Activated T-helper 1 cell treated with anti-CD3 and anti-CD28 coated beads, Interleukin-2, amount 50 U/mL, for 16 hours (primary cell): ENCODE data around the gene WSB2.
A peak's percentile ranks its signal among the peaks of the same experiment; 100 is the strongest.

Source experiments
- DNase-seq, 2 donors: peaks; one replicate each; pipeline ENCODE4 v3.0.0-alpha.2; 2020; ENCODE audit warnings: low read depth in 1 of 2, low spot score in 1 of 2

WSB2 gene

DNA sequence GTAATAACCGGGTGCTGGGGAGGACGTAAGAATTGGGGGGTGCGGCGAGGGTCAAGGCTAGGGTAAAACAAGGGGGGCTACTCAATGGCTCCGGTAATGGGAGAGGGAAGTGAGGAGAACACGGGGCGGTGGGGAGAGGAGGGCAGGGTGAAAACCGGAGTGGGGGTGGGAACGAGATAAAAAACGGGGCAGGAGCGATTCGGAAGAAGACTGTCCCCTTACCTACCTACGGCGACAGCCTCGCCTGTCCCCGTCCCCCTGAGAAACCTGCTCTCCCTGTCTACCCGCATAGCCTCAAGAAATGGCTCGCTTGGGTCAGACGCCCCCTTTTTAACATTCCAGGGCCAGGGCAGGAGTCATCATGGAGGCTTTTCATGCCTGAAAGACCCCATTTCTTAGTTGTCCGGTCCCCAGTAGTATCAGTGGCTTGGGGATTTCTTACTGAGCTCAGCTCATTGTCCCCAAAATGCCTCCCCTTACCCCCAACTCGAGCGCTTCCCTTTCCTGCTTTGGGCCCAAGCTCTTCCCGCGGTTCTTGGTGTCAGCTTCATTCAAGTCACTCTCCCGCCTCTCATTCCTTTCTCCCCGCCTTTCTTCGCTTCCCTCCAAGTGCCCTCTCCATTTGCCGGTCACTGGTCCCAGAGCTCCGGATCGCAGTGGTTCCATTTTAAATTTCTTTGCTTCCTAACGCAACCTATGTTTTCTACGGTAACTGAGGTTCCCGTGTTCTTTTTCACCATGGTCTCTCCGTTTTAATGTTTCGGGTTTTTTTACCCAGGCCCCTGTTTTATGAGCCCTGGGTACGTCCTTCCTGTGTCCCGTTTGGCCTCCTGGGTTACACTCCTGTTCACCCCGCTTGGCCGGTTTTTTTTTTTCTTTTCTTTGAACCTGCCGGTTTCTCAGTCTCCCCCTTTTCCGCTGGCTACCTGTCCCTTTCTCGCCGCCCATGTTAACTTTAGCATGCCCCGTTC, 1.2 kb upstream of the WSB2 start:
- DNase-seq: no peak

DNA sequence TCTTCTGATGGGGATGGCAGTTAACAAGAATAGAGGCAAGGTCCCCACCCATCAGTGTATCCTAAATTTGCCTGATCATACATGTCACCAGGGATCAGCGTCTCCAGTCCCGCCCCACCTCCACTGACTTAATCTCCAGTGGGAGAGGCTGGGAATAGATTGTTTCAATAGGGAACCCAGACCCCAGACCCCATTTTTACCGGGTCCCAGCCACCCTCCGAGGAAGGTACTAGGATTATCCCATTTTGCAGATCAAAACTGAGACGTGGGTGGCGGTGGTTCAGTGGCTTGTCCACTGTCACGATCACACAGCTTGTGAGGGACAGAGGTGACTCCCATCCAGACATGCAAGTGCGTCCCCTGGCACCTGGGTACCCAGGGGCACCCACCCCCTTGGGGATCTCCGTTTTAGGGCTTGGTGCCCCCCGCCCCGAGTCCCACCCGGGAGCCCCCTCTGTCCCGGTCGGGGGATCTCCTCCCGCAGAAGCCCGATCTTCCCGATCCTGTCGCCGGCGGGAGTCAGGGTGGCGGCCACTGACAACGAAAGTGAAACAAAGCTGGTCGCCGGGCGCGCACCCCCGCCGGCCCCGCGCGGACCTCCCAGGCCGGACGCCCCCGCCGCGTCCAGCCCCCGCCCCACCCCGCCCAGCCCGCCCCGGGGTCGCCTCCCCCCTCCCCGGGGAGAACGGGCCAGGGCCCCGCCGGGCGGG, 523 bp downstream of the WSB2 start:
- peak; percentile 4 to 13 for DNase-seq

DNA sequence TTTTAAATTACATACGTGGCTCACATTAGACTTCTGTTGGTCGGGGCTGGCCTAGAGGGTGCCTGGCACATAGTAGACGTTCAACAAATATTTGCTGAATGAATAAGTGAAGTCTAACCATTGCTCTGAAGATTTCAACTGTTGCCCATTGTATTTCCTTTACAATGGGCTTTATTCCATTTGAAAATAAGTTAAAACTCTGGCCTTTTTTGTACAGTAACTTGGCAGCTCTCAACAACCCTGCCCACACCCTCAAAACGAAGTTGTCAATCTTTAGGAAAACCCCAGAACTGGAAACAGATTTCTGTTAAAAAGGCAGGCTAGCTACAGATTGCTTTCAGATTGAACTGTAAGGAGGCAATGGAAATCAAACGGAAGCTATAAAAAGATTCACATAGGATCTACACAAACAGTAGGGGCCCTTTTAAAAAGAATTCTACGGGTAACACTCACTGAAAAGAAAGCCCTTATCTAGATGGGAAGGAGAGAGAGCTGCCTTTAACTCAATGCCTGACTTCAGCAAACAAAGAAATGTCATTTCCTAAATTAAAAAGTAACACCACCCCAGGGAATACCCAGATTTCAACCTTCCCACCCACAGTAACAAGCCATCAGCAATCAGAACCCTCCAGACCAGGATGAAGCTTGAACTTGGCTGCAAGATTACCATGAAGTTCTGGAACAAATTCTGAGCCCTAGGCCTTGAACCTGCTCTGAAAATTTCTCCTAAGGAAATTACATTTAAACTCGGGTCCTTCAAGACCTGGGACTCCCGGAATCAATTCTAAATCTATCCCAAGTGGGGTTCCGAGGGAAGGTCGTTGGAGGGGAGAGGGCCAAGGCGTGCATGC, 1.4 kb downstream of the WSB2 start:
- no peak for DNase-seq

DNA sequence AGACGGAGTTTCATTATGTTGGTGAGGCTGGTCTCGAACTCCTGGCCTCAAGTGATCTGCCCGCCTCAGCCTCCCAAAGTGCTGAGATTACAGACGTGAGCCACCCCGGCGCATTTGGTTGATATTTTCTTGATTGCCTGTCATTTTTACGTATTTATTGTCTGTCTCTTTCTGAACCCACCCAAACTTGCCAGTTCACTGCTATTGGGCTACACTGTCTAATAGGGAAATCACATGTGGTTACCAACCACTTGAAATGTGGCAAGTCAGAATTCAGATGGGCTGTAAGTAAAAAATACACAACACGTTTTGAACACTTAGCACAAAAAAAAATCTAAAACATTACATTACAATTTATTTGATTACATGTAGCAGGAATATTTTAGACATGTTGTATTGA, 2.1 kb downstream of the WSB2 start:
- DNase-seq: no peak

DNA sequence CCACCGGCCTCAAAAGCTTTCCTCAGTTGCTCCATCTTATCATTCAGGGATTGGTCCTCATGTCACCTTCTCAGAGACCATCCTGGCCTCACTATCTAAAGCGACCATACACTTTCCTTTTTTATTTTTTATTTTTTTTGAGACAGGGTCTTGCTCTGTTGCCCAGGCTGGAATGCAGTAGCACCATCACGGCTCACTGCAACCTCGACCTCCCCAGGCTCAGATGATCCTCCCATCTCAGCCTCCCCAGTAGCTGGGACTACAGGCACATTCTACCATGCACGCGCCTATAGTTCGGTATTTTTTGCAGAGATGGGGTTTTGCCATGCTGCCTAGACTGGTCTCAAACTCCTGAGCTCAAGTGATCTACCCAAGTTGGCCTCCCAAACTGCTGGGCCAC, 2.8 kb downstream of the WSB2 start:
- no peak for DNase-seq

DNA sequence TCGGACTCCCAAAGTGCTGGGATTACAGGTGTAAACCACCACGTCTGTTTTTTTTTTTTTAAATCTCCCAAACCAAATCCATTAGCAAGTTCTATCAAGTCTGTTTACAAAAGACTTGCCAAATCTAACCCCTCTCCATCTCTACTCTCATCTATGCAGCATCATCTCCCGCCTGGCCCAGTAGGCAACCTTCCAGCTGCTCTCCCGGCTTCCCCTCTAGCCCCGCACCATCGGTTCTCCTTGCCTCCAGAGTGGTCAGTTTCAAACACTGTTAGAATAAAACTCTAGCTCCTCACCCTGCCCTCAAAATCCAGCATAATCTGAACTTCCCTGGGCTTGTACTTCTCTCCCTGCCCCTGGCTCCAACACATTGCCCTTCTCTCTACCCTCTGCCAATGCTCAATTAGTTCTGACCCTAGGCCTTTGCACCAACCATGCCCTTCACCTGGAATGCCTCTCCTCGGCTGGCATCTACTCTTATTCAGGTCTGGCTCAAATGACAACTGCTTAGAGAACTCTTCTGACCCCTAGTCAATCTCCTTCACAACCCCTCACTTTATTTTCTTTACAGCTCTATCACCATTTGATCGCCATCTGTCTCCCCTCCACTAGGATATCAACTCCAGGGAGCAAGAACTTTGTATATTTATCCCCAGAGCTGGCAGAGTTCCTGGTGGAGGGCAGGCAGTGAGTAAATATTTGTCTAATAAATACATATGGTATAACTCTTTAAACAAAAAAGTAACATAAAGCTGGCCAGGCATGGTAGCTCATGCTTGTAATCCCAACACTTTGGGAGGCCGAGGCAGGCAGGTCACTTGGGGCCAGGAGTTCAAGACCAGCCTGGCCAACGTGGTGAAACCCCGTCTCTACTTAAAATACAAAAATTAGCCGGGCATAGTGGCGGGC, 4.9 kb downstream of the WSB2 start:
- no peak for DNase-seq

DNA sequence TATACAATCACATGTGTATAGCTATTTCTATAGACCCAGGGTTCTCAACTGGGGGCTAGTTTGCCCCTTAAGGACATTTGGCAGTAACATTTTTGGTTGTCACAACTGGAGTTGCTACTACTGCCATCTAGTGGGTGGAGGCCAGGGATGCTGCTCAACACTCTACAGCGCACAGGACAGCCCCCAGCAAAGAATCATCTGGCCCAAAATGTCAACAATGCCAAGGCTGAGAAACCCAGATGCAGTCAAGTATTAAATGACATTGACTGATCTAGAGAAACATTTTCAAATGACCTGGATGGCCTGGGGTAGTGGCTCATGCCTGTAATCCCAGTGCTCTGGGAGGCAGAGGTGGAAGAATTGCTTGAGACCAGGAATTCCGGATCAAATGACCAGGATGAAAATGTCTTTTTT, 5.8 kb downstream of the WSB2 start:
- DNase-seq: peak; percentile 26 to 51

DNA sequence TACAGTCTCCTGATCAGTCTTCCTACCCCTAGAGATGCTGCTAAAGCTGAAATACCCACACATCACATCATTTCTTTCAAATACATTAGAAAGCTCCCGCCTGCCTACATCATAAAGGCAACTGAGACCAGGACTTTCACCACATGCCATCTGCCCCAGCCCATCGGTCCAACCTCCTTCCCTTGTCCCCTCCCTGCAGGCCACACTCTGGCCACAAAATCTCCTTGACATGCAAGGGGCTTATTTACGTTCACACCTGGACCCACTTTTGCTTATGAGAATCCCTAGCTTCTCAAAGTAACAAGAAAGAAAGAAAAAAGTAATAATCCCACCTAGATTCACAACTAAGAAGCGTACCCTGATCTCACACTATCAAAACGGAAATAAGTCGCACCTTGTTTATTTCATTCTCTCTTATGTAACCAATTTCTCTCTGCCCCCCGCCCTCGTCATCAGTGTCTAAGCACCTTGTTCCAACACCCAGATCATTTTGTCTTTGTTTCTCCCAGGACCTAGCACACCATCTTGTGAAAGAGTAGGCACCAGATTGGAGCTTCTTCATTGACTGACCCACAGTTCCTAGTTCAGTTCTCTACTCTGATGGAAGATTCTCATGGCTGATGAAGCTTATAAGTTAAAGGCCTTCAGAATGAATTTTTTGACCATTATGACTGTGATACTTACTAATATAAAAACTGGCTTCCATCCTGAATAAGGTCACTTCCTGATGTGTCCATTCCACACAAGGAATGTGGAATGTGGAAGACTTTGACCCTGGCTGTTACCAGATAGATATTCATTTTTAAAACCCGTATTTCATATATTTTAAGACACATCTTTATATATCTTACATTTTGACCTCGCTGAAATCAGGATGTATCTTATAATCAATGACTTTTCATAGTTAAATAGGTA, 7.7 kb downstream of the WSB2 start:
- DNase-seq: no peak

DNA sequence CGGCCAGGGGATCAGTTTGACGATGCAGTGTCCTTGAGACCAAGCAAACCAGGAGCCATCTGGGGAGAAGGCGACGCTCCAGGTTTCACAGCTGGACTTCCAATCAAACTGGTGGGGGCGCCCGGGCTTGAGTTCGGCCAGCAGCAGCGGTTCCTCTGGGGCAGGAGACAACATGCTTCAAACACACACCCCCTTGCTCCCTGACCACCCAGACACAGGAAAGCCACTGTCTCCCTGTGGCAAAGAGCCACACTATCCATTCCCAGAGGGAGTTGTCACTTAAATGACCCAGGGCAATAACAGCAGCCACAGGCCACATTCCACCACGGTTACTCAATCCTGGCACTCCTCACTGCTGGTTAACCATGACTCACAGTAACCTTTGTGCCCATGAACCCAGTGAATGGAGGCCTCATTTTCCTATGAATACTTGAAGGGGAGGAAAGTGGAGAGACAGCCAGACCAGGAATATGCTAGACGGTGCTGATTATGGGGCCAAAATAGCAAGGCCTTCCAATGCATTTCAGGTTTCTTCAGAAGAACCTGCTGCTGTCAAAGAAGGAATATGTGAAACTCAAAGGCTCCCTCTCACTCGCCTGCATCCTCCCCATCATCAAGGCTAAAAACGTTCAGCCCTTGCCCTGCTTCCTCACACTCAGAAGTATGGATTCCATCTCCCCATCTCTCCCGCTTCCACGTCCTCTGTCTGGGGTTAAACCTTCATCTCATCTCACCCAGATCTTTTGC, 8.5 kb downstream of the WSB2 start:
- DNase-seq: no peak

DNA sequence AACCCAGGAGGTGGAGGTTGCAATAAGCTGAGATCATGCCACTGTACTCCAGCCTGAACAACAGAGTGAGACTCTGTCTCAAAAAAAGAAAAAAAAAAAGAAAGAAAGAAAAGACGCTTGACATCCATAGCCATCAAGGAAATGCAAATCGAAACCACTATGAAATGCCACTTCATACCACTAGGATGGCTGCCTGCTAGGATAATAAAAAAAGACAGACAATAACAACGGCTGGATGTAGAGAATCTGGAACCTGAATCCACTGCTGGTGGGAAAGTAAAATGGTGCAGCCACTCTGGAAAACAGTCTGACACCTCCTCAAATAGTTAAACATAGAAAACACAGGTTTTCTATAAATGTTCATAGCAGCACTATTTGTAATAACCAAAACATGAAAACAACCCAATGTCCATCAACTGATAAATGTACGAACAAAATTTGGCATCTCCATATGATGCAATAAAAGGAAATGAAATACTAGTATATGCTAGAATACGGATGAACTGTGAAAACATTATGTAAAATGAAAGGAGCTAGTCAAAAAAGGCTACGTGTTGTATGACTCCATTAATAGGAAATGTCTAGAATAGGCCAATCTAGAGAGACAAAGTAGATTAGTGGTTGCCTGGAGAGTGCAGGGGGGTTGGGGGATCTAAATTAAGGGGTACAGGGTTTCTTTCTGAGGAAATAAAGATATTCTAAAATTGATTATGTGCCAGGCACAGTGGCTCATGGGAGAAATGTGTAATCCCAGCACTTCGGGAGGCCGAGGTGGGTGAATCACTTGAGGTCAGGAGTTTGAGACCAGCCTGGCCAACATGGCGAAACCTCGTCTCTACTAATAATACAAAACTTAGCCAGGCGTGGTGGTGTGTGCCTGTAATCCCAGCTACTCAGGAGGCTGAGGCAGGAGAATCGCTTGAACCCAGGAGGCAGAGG, 9.7 kb downstream of the WSB2 start:
- no peak for DNase-seq

DNA sequence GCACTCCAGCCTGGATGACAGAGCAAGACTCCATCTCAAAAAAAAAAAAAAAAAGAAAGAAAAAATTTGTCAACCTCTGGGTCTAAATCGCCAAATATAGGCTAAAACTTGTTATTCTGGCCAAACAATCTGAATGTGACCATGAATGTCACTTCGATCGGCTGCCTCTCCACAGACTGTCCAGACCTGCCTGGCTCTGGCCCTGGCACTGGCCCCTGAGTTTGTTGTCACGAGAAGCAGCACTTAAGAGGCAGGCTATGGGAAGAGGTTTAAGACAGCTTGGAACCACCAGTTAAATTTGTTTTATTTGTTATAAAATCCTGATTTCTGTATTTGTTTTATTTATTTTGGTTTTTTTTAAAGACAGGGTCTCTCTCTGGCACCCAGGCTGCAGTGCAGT, 14.5 kb downstream of the WSB2 start:
- no peak for DNase-seq

DNA sequence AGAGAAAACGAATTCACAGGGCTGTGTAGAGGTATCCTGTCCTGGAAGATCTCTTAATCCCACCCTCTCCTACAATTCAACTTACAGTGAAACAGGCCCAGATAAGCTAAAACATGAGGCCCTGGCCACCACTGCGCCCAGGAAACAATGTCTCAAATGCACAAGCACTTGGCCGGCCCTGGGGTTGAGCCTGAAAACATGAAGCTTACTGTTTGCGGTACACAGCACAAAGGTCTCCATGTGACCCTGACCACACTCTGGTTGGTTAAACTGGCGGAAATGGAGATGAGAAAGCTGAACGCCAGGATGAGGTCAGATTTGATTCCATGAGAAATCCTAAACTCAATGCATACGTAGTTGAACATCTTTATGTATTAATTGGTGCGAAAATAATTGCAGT, 16.4 kb downstream of the WSB2 start:
- DNase-seq: no peak

DNA sequence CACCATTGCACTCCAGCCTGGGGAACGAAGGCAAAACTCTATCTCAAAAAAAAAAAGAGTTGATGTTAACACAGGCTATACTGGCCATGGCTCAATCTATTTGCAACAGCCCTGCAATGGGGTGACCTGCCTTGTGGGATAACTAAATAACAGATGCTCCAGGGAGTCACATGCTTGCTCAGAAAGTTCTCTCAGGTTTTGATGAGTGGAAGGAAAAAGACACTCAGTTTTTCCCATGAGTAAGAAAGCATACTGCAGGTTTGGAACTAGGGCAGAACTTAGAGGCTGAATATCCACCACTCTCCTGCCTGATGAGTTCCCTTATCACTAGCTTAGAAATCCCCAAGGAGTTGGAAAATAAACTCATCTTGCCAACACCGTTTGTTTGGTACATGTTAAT, 16.9 kb downstream of the WSB2 start:
- no peak for DNase-seq

DNA sequence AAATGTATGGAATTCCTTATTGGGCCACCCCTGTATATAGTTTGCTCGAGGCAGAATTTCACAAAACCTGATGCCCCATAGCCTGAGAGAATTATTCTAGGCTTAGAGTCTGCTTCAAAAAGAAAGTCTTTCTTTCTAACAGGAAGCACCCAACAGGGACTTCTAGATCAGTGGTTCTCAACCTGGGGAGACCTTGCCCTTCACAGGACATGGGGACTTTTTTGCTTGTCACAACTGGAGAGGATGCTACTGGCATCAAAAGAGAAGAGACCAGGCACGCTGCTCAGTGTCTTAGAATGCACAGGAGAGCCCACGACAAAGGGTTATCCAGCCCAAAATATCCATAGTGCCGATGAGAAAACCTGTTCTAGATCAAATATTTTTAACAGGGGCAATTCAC, 18.9 kb downstream of the WSB2 start:
- DNase-seq: no peak

DNA sequence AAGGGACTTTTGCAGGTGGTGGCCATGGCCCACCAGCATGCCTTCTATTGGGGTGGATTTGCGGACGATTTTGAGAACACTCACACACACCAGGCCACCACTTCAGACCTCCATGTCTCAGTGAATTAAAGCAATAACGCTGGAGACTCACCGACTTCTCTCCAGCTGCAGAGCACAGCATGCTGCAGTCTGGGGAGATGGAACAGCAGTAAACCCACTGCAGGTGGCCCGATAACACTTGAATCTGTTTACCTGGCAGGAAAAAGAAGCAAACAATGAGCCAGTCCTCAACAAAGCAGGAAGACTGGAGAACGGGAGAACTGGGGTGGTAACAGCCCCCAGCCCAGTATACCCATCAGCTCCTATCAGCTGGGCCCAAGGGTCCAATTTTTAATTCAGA, 22.8 kb downstream of the WSB2 start:
- DNase-seq: no peak

DNA sequence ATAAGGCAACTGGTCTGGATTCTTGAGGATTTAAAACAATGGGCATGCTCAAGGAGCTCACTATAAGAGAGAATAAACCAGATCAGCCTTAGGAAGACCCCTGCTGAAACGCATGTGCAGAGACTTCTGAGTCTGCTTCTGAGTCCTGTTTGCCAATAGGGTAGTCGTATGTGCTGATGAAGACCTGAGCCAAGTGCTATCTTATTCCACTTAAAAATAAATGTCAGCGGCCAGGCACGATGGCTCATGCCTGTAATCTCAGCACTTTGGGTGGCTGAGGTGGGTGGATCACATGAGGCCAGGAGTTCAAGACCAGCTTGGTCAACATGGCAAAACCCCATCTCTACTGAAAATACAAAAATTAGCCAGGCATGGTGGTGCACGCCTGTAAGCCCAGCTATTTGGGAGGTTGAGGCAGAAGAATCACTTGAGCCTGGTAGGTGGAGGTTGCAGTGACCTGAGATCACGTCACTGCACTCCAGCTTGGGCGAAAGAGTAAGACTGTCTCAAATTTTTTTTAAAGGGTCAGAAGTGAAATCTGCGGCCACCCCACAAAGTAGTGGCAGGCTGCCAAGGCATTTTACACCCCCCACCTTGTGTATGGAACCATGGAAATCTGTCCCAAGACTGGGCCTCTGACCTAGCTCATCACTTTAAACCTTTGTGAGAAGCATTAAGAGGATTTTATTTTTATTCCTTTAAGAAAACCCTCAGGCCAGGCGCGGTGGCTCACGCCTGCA, 24.1 kb downstream of the WSB2 start:
- no peak for DNase-seq
